ENCODE measurements around the gene ARMC9. TPM values are rescaled to one million over a fixed set of nuclear protein-coding genes. Genes with fewer than 3 reads are reported as not detected.

ARMC9 gene
- total and polyA plus RNA-seq, 9 donors = 16.7 to 33.5 (median 29.3) TPM

GRCh38 chr2:231186325-231186724, 12.1 kb upstream of the ARMC9 start:
- Histone ChIP-seq H3K4me1 (ENCODE audit: insufficient read depth) (peaks cover 2% of the 10 kb centered on the region), H3K27ac (no peak overlapping the region), H3K4me3 (no peak overlapping the region), H3K36me3 (no peaks in the 10 kb centered on the region), H3K27me3 (no peaks in the 10 kb centered on the region), H3K9me3 (no peaks in the 10 kb centered on the region)
- no peak for TF ChIP-seq POLR2A (IDR thresholded peaks at IDR 0.05)
- TF ChIP-seq CTCF (IDR thresholded peaks at IDR 0.05) = no peak
- no peak for TF ChIP-seq EP300 (IDR thresholded peaks at IDR 0.05)
- no peak for DNase-seq
- intact Hi-C loops (cut with DNase I) = no loop called here
- 82 to 97% (median 87%) methylated on average over 7 of the region's 7 CpGs for WGBS, 3 donors

GRCh38 chr2:231187736-231188505, 10.5 kb upstream of the ARMC9 start:
- H3K4me1 ChIP-seq (ENCODE audit: insufficient read depth) = peaks cover 8% of the 10 kb centered on the region
- 36 to 61% (median 56%) methylated on average over 18 of the region's 18 CpGs for WGBS, 3 donors
- peak overlapping the region in 1 of 2 donors; percentile 10 for H3K27ac ChIP-seq
- H3K36me3 ChIP-seq = no peaks in the 10 kb centered on the region
- intact Hi-C loops (cut with DNase I) = no loop called here
- peak; percentile 46 to 69 (median 64) for DNase-seq
- H3K4me3 ChIP-seq = no peak overlapping the region
- TF ChIP-seq CTCF (IDR thresholded peaks at IDR 0.05) = no peak
- peak; percentile 42 for TF ChIP-seq EP300 (IDR thresholded peaks at IDR 0.05)
- H3K27me3 ChIP-seq = no peaks in the 10 kb centered on the region
- H3K9me3 ChIP-seq = no peaks in the 10 kb centered on the region

- Histone ChIP-seq H3K27ac (peak overlapping the region in 1 of 2 donors; percentile 88), H3K4me3 (no peak overlapping the region), H3K36me3 (no peaks in the 10 kb centered on the region), H3K4me1 (ENCODE audit: insufficient read depth) (peaks cover 8% of the 10 kb centered on the region), H3K27me3 (no peaks in the 10 kb centered on the region), H3K9me3 (no peaks in the 10 kb centered on the region)
- intact Hi-C loops (cut with DNase I) = no loop called here
- DNase-seq = no peak
- 95 to 98% (median 95%) methylated on average over 6 of the region's 6 CpGs for WGBS, 3 donors
- TF ChIP-seq CTCF (IDR thresholded peaks at IDR 0.05) (no peak), POLR2A (IDR thresholded peaks at IDR 0.05) (no peak), EP300 (IDR thresholded peaks at IDR 0.05) (no peak)
These were observed 9.8 kb upstream of the ARMC9 start for GRCh38 chr2:231188506-231189170.

GRCh38 chr2:231189171-231189530, 9.3 kb upstream of the ARMC9 start:
- Histone ChIP-seq H3K4me1 (ENCODE audit: insufficient read depth) (peaks cover 8% of the 10 kb centered on the region), H3K4me3 (no peak overlapping the region)

More at GRCh38 chr2:231189171-231189530, 9.3 kb upstream of the ARMC9 start:
- H3K9me3 ChIP-seq = no peaks in the 10 kb centered on the region
- H3K27me3 ChIP-seq = no peaks in the 10 kb centered on the region
- WGBS, 3 donors = 95 to 98% (median 98%) methylated on average over 8 of the region's 8 CpGs
- H3K27ac ChIP-seq = peak overlapping the region in 1 of 2 donors; percentile 88
- peak in 2 of 5 donors; percentile 32 to 48 for DNase-seq
- intact Hi-C loops (cut with DNase I) = no loop called here
- no peaks in the 10 kb centered on the region for H3K36me3 ChIP-seq
- no peak for TF ChIP-seq POLR2A (IDR thresholded peaks at IDR 0.05)
- TF ChIP-seq EP300 (IDR thresholded peaks at IDR 0.05) = no peak
- TF ChIP-seq CTCF (IDR thresholded peaks at IDR 0.05) = no peak

Measured in ovary (tissue), 9 donors.